Measurements from ENCODE around the gene ZNF580.

The ZNF580 gene

DNA sequence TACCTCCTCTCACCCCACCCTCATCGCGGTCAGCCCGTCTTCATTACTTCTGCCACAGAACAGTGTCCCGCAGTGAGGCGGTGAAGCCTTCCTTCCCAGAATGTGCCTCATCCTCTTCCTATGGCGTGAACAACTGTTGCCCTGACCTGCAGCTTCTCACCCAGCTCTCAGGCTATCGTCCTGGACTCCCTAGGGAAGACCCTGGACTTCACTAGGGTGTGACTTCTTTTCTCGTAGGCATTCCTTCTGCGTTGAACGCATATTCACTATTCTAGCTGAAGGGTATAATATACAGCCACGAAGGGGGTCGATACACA is 34.4 kb upstream of the ZNF580 start:
- DNase-seq (ENCODE audit: low spot score), result no peak

DNA sequence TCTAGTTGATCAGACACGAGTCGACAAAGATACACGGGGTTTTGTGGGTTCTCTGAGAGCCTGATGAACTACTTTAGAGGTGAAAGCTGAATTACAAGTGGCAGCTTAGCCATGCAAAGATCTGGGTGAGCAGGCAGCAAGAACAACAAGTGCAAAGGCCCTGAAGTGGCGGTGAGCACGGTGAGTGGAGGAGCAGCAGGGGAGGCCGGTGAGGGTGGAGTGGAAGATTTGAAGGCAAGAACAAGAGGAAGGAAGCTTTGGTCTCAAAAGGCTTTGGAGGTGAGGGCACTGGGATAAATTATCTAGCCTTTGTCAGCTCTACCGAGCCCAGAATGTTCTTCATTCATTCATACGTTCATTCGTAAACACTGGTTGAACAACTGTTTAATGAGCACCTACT is 34.0 kb upstream of the ZNF580 start:
- DNase-seq (ENCODE audit: low spot score), result no peak

DNA sequence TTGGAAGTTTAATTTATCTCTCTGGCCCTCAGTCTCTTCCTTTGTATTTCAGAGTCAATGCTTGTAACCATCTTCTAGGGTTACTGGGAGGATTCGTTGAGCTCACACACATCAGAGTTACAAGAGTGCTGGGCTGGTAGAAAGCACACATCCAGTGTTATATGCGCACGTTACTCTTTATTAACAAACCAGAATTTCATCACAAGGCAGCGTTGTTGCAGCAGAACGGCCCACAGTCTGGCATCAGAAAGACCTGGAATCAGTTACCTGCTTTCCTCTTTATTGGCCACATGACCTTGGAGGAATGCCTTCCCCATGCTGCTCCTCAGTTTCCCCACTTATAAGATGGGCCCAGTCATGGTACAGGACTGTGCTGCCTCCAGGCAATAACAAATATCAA is 31.5 kb upstream of the ZNF580 start:
- no peak for DNase-seq (ENCODE audit: low spot score)

DNA sequence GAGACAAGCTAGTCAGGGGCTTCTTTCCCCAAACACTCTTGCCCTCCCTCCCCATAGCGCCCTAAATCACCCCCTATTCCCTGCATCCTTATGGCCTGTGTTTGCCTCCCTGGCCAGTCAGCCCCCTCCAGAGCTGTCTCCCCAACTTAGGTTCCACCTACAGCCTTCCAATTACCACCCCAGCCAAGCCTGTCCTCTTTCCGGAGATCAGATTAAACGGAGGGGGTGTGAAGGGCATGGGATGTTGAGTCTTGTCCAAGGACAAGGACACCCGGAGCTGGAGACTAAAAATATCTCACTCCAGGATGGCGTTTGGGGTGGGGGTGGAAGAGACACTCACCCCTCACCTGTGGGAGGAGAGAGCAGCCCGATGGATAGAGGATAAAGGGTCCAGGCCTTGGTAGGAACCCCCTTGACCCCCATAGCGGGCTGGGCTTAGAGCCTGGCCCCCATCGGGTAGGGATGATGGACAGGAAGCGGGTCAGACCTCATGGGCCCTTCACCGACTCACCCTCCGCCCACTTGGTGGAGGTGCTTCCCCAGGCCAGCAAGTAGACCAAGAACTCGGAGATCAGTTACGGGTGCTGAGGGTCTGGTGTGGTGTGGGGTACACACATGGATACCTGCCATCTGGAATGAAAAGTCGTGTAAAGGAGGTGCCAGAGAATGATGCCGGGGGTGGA is 29.4 kb upstream of the ZNF580 start:
- no peak for DNase-seq (ENCODE audit: low spot score)

DNA sequence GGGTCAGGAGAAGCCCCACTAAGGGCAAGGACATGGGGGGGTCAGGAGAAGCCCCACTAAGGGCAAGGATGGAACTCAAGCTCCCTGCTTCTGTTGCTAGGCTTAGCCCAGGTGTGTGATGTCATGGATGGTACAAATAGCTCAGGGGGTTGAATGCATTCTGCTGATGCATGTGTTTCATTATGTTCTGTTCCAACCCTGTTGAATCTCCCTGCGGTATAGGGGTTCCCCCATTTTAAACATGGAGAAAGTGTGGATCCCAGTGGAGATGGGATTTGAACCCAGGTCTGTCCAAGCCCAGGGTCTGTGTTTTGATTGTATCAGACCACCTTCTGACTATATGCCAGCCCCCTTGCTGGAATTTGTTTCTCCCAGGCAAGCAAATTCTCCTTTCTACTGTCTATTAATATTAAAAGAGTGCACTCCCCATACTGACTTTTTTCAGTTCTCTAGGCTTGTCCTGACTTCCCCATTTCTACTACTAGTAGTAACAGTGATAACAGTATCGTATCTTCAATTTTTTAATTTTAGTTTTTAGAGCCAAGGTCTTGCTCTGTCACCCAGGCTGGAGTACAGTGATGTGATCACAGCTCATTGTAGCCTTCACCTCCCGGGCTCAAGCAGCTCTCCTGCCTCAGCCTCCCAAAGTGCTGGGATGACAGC is 28.7 kb upstream of the ZNF580 start:
- DNase-seq (ENCODE audit: low spot score), result no peak

DNA sequence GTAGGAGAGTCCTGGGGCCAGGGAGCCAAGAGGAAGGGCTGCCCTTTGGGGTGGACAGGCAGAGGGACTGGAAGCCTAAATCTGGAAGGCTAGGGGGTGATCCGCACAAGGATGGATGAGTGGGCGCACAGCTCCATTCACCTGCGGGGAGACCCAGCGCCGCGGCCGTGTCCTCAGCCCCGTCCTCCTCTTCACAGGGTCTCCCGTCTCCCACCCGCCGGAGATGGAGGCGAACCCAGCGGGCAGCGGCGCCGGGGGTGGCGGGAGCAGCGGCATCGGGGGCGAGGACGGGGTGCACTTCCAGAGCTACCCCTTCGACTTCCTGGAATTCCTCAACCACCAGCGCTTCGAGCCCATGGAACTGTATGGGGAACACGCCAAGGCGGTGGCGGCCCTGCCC is 27.4 kb upstream of the ZNF580 start:
- DNase-seq (ENCODE audit: low spot score), result no peak

DNA sequence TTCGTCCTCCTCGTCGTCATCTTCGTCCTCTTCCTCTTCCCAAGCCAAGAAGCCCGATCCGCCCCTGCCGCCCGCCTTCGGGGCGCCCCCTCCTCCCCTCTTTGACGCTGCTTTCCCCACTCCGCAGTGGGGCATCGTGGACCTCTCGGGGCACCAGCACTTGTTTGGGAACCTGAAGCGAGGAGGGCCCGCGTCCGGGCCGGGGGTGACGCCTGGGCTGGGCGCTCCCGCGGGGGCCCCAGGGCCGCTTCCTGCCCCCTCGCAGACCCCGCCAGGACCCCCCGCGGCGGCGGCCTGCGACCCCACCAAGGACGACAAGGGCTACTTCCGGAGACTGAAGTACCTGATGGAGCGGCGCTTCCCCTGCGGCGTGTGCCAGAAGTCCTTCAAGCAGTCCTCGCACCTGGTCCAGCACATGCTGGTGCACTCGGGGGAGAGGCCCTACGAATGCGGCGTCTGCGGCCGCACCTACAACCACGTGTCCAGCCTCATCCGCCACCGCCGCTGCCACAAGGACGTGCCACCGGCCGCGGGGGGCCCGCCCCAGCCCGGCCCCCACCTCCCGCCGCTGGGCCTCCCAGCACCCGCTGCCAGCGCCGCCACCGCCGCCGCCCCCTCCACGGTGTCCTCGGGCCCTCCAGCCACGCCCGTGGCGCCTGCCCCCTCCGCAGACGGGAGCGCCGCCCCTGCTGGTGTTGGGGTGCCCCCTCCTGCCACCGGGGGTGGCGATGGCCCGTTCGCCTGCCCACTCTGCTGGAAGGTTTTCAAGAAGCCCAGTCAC is 26.7 kb upstream of the ZNF580 start:
- DNase-seq (ENCODE audit: low spot score), result no peak

DNA sequence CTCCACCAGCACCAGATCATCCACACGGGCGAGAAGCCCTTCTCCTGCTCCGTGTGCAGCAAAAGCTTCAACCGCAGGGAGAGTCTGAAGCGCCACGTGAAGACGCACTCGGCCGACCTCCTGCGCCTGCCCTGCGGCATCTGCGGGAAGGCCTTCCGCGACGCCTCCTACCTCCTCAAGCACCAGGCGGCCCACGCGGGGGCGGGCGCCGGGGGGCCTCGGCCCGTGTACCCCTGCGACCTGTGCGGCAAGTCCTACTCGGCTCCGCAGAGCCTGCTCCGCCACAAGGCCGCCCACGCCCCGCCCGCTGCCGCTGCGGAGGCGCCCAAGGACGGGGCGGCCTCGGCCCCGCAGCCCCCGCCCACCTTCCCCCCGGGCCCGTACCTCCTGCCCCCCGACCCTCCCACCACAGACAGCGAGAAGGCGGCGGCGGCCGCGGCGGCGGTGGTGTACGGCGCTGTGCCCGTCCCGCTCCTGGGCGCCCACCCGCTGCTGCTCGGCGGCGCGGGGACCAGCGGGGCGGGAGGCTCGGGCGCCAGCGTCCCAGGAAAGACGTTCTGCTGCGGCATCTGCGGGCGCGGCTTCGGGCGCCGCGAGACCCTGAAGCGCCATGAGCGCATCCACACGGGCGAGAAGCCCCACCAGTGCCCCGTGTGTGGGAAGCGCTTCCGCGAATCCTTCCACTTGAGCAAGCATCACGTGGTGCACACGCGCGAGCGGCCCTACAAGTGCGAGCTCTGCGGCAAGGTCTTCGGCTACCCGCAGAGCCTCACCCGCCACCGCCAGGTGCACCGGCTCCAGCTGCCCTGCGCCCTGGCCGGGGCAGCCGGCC is 25.9 kb upstream of the ZNF580 start:
- no peak for DNase-seq (ENCODE audit: low spot score)

DNA sequence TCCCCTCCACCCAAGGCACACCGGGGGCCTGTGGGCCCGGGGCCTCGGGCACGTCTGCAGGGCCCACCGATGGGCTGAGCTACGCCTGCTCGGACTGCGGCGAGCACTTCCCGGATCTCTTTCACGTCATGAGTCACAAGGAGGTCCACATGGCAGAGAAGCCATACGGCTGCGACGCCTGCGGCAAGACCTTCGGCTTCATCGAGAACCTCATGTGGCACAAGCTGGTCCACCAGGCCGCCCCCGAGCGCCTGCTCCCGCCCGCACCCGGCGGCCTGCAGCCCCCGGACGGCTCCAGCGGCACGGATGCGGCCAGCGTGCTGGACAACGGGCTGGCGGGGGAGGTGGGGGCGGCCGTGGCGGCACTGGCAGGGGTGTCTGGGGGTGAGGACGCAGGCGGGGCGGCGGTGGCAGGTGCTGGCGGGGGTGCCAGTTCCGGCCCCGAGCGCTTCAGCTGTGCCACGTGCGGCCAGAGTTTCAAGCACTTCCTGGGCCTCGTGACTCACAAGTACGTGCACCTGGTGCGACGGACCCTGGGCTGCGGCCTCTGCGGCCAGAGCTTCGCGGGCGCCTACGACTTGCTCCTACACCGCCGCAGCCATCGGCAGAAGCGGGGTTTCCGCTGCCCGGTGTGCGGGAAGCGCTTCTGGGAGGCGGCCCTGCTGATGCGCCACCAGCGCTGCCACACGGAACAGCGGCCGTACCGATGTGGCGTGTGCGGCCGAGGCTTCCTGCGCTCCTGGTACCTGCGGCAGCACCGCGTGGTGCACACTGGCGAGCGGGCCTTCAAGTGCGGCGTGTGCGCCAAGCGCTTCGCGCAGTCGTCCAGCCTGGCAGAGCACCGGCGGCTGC is 25.0 kb upstream of the ZNF580 start:
- no peak for DNase-seq (ENCODE audit: low spot score)

DNA sequence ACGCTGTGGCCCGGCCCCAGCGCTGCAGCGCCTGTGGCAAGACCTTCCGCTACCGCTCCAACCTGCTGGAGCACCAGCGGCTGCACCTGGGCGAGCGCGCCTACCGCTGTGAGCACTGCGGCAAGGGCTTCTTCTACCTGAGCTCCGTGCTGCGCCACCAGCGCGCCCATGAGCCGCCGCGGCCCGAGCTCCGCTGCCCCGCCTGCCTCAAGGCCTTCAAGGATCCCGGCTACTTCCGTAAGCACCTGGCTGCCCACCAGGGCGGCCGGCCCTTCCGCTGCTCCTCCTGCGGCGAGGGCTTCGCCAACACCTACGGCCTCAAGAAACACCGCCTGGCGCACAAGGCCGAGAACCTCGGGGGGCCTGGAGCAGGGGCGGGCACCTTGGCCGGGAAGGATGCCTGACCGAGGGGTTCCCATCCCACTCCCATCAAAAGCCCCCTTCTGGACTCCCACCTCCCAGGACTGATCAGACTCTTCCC is 24.4 kb upstream of the ZNF580 start:
- no peak for DNase-seq (ENCODE audit: low spot score)

DNA sequence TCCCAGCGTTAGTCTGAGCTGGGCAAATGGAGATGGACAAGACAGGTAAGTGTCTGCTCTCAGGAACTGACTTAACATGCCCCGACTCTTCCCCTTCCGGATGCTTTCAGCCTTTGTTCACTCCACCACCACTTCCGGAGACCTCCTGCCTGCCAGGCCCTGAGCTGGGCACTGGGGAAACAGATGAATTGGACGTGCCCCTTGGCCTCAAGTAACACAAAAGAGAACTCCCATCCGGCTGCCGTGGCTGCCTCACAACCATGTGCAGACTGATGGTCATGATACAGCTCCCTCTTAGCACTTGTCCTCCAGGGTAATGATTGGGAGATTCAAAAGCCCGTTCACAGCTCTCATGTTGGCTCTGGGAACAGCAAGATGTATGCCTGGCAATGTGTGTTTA is 23.4 kb upstream of the ZNF580 start:
- DNase-seq (ENCODE audit: low spot score), result no peak

DNA sequence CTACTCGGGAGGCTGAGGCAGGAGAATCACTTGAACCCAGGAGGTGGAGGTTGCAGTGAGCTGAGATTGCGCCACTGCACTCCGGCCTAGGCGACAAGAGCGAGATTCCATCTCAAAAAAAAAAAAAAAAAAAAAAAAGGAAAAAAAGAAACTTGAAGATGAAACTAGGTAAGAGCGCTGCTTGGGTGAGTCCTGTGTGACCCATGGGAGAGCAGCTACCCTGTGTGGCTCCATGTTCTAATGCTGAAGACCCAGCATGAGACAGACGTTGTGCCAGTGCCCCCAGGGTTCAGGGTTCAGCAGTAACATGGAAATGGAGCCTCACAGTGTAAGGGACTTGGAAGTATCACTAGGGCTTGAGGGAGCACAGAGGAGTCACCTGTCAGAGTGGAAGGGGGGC is 22.4 kb upstream of the ZNF580 start:
- DNase-seq (ENCODE audit: low spot score), result no peak

DNA sequence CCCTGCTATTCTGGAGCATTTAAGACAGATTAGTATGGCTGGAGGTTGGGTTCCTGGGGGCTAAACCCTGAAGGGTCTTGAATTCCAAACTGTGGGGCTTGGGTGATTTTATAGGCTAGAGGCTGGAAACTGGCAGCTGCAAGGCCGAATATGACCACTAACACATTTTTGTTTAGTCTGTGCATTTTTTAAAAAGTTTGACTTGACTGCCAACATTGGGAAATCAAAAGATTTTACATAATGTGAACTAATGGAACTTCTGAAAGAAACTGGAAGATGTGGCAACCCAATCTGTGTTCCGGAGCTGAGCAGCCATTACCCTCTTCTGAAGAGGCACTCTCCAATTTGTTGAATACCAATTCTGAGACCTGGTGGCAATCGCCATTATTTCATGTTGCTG is 21.5 kb upstream of the ZNF580 start:
- DNase-seq (ENCODE audit: low spot score), result no peak

DNA sequence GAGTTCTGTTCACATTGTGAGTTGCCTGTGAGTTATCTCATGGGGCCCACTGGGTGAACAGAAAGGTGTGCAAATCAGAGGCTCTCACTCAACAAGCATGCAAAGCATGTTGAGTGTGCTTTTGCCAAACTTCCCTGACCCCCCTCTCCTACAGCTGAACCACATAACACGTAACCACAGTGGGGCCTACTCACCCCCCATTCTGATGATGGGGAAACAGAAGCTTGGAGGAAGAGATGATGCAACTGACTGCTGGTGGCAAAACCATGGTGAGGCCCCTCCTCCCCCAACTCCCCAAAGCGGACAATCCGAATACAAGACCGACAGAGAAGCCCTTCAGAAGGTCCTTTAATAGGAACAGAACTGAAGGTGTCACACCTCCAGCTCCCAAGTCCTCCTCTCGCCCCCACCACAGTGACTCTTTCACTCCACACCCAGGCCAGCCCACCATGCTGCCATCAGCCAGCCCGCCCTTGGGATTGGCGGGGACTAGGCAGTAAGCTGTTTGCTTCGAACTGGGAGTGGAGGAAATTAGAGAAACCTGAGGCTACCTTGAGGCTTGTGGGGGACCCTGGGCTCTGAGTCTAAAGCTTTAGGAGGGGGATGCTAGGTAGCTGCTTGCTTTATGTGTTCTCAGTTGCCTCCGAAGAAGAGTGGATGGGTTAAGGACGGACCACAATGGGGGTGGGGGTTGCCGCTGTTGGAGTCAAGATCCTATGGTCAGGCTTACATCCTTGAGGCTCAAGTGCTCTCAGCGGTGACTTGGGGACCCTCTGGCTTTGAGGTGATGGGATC is 20.2 kb upstream of the ZNF580 start:
- DNase-seq (ENCODE audit: low spot score), result no peak

DNA sequence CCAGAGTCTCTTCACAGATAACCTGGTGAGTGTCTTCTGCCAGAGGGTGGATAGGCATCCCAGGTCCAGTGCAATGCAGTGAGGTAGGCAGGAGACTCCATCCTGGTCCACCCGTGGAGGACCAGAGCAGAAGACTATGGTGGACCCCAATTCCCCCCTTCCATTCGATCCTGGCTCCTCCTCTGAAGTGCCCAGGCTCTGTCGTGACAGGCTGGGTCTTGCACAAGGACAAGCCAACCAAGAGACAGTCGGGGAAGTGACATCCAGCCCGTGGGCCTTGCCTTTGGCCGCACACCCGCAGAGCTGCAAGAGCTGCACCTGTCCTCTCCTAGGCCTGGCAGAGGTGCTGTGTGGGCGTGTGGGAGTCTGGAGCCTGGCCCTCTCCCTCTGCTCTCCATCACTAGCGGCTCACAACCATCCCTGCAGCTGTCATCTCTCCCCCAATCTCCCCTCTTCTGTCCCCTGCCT is 19.6 kb upstream of the ZNF580 start:
- no peak for DNase-seq (ENCODE audit: low spot score)

DNA sequence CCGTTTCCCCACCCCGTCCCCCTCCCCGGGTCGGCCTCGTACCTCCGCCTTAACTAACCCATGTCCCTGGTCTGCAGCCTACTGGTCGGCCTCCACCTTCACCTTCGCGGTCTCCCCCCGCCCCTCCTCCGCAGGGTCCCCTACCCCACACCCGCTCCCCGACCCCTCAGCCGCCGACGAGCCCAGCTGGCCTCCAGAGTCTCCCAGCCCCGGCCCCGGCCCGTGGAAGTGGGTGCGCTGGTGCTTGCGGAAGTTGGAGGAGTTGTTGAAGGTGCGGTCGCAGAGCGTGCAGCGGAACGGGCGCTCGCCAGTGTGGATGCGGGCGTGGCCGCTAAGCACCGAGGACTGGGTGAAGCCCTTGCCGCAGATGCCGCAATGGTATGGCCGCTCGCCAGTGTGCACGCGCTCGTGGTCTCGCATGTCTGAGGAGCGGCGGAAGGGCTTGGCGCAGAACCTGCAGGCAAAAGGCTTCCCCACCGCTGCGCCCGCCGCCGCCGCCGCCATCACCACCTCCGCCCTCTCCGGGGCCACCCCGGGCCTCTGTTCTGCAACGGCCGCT is 19.1 kb upstream of the ZNF580 start:
- DNase-seq (ENCODE audit: low spot score), result no peak

DNA sequence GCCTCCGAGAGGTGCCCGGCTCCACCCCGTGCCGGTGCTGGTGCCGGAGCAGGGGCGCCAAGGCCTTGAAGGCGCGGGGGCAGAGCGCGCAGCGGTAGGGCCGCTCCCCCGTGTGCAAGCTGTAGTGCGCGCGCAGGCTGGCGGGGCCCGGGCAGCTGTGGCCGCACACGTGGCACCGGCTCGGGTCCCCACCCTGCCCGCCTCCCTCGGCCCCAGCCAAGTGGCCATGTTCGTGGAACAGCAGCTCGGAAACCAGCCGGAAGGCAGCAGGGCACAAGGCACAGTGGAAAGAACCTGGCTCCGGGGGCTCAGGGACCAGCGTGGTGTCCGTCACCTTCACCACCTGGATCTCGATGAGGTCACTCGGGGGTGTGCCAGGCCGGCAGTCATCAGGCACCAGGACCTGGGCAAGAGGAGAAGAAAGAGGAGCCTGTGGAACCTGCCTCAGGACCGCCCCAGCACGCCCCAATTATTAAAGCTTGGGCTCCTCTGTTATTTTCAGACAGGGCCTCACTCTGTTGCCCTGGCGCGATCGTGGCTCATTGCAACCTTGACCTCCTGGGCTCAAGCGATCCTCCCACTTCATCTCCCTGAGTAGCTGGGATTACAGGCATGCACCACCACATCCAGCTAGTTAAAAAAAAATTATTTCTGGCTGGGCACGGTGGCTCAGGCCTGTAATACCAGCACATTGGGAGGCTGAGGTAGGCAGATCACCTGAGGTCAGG is 18.4 kb upstream of the ZNF580 start:
- no peak for DNase-seq (ENCODE audit: low spot score)

DNA sequence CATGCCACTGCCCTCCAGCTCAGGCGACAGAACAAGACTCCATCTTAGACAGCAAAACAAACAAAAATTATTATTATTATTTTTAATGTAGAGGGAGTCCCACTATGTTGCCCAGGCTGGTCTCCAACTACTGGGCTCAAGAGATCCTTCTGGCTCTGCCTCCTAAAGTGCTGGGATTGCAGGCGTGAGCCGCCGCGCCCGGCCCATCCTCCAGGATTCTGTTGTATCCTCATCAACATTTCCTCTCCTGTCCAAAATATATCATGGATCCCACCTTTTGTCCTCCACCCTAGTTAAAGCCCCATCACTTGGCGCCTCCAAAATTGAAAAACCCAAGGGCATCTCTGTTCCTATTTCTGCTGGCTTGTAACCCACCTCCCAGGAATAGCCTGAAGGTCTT is 17.7 kb upstream of the ZNF580 start:
- DNase-seq (ENCODE audit: low spot score), result no peak

DNA sequence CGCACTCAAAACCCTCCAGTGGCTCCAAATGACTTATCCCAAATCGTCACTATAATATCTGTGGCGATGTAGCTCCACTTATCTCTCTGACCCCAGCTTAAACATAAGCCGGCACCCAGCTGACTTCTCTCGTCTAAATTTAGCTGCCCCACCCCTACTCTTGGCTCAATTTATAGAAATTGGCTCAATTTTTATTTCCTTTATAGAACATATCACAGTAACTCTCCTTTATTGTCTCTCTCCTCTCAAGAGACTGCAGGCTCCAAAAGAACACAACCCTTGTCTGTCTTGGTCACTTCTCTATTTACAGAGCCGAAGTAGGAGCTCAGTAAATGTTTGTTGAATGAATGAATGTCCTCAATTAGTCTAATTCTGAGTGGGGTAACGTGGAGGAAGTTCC is 17.2 kb upstream of the ZNF580 start:
- DNase-seq (ENCODE audit: low spot score), result no peak
